ENCODE results near the gene POLR1B. TPM values are rescaled to one million over a fixed set of nuclear protein-coding genes. Genes with fewer than 3 reads are reported as not detected.

The POLR1B gene
- total and polyA plus RNA-seq, 2 experiments from 2014 or later, result 9.8 to 16.5 TPM

DNA sequence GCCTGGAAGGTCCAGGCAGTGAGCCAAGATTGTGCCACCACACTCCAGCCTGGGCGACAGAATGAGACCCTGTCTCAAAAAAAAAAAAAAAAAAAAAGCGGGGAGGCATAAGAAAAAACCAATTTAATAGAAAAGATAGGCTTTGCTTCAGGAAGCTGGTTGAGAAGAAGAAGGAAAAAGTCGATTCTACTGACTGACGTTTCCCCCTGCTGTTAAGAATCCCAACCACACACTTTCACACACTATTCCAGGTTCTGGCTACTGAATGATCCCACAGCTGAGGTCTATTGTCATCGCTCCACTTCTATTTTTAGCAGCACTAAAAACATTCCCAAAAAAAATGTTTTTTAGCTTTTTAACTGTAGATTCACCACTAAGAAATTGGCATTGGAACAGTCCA is 35.5 kb downstream of the POLR1B start:
- Histone ChIP-seq H3K4me3 (no peak overlapping the region), H3K4me2 (ENCODE audit: unreplicated experiment) (no peak overlapping the region), H3K36me3 (ENCODE audit: low read depth) (peaks cover 20% of the 10 kb centered on the region), H3K9ac (no peak overlapping the region), H3K79me2 (ENCODE audit: insufficient read depth) (peaks cover 4% of the 10 kb centered on the region; the same call in 1 of the 2 replicates), H3K27ac (no peak overlapping the region), H3K4me1 (ENCODE audit: insufficient read depth) (peaks cover 19% of the 10 kb centered on the region), H3F3A (ENCODE audit: insufficient read depth) (peaks cover 35% of the 10 kb centered on the region), H3K9me2 (ENCODE audit: insufficient read depth) (no peaks in the 10 kb centered on the region), H3K27me3 (replicated peaks; ENCODE audit: insufficient read depth) (no peaks in the 10 kb centered on the region), H3K9me3 (ENCODE audit: low read depth) (no peaks in the 10 kb centered on the region), H4K20me1 (ENCODE audit: insufficient read depth) (no peaks in the 10 kb centered on the region), H2AFZ (no peak overlapping the region)
- WGBS, 2 experiments (ENCODE audit: low coverage in 1 of 2, low lambda C conversion rate in 2 of 2, missing lambda C conversion rate in 2 of 2), result 67 to 72% methylated on average over 5 of the region's 5 CpGs
- in situ Hi-C loops (cut with MboI), result no loop called here
- peak; percentile 32 for DNase-seq
- TF ChIP-seq EZH2 (IDR thresholded peaks at IDR 0.05; ENCODE audit: insufficient read depth, poor library complexity, severe bottlenecking) (no peak), EZH2phosphoT487 (IDR thresholded peaks at IDR 0.05; ENCODE audit: insufficient read depth, low read depth) (no peak)

DNA sequence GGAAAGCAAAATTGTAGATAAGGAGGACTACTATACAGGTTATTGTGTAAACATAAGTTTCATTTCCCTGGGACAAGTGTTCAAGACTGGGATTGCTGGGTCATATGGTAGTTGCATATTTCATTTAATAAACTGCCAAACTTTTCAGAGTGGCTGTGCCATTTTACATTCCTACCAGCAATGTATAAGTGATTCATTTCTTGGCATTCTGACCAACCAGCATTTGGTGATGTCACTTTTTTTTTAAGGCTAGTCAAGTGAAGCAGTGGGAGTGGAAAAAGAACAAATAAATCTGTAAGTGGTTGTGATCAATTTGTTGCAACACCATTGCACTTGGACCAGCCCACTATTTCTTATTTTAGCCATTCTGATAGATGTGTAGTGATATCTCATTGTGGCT is 37.0 kb downstream of the POLR1B start:
- no peak overlapping the region for H3K9ac ChIP-seq
- H3K9me2 ChIP-seq (ENCODE audit: insufficient read depth), result no peaks in the 10 kb centered on the region
- H3K4me1 ChIP-seq (ENCODE audit: insufficient read depth), result peaks cover 29% of the 10 kb centered on the region
- H3K27me3 ChIP-seq (replicated peaks; ENCODE audit: insufficient read depth), result no peaks in the 10 kb centered on the region
- no peaks in the 10 kb centered on the region for H3K9me3 ChIP-seq (ENCODE audit: low read depth)
- peaks cover 7% of the 10 kb centered on the region for H3K79me2 ChIP-seq (ENCODE audit: insufficient read depth)
- H3K27ac ChIP-seq, result peak overlapping the region; percentile 31; the same call in 1 of the 2 replicates
- peaks cover 48% of the 10 kb centered on the region for H3F3A ChIP-seq (ENCODE audit: insufficient read depth)
- H3K36me3 ChIP-seq (ENCODE audit: low read depth), result peaks cover 16% of the 10 kb centered on the region
- no peak overlapping the region for H3K4me3 ChIP-seq
- H2AFZ ChIP-seq, result no peak overlapping the region
- DNase-seq, result peak; percentile 92
- TF ChIP-seq EZH2 (IDR thresholded peaks at IDR 0.05; ENCODE audit: insufficient read depth, poor library complexity, severe bottlenecking) (no peak), EZH2phosphoT487 (IDR thresholded peaks at IDR 0.05; ENCODE audit: insufficient read depth, low read depth) (no peak)
- in situ Hi-C loops (cut with MboI), result no loop called here
- H4K20me1 ChIP-seq (ENCODE audit: insufficient read depth), result no peaks in the 10 kb centered on the region
- H3K4me2 ChIP-seq (ENCODE audit: unreplicated experiment), result peak overlapping the region; percentile 1

DNA sequence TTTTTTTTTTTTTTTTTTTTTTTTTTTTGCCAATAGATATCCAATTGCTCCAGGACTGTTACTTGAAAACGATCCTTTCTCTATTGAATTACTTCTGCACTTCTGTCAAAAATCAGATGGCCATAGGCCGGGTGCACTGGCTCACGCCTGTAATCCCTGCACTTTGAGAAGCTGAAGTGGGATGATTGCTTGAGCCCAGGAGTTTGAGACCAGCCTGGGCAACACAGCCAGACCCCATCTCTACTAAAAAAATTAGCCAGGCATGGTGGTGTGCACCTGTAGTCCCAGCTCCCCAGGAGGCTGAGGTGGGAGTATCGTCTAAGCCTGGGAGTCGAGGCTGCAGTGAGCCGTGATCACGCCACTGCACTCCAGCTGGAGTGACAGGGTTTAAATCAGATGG is 37.8 kb downstream of the POLR1B start:
- Histone ChIP-seq H3K9me2 (ENCODE audit: insufficient read depth) (no peaks in the 10 kb centered on the region), H3K9ac (no peak overlapping the region), H2AFZ (no peak overlapping the region), H4K20me1 (ENCODE audit: insufficient read depth) (no peaks in the 10 kb centered on the region), H3K27me3 (replicated peaks; ENCODE audit: insufficient read depth) (no peaks in the 10 kb centered on the region), H3K4me1 (ENCODE audit: insufficient read depth) (peaks cover 32% of the 10 kb centered on the region), H3F3A (ENCODE audit: insufficient read depth) (peaks cover 48% of the 10 kb centered on the region), H3K27ac (no peak overlapping the region), H3K9me3 (ENCODE audit: low read depth) (no peaks in the 10 kb centered on the region), H3K4me2 (ENCODE audit: unreplicated experiment) (no peak overlapping the region), H3K36me3 (ENCODE audit: low read depth) (peaks cover 13% of the 10 kb centered on the region; the same call in 1 of the 2 replicates), H3K79me2 (ENCODE audit: insufficient read depth) (peaks cover 8% of the 10 kb centered on the region), H3K4me3 (no peak overlapping the region)
- WGBS, 2 experiments (ENCODE audit: low coverage in 1 of 2, low lambda C conversion rate in 2 of 2, missing lambda C conversion rate in 2 of 2), result 88 to 91% methylated on average over 7 of the region's 7 CpGs
- in situ Hi-C loops (cut with MboI), result no loop called here
- no peak for TF ChIP-seq EZH2phosphoT487 (IDR thresholded peaks at IDR 0.05; ENCODE audit: insufficient read depth, low read depth)
- TF ChIP-seq EZH2 (IDR thresholded peaks at IDR 0.05; ENCODE audit: insufficient read depth, poor library complexity, severe bottlenecking), result no peak
- DNase-seq, result no peak

DNA sequence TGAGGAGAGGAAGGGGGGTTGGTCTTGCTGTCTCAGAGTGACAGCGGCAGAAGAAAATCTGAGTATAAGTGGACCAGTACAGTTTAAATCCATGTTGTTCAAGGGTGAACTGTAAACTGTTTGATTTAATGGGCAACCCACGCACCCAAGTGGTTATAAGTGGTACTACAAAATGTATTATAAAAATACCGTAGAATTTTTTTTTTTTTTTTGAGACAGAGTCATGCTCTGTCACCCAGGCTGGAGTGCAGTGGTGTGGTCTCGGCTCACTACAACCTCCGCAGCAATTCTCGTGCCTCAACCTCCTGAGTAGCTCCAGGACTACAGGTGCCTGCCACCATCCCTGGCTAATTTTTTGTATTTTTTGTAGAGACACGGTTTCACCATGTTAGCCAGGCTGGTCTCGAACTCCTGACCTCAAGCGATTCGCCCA is 40.1 kb downstream of the POLR1B start:
- peak overlapping the region; percentile 92 for H3K9ac ChIP-seq
- no peaks in the 10 kb centered on the region for H3K36me3 ChIP-seq (ENCODE audit: low read depth)
- no peak overlapping the region for H3K4me3 ChIP-seq
- H3K27ac ChIP-seq, result peak overlapping the region; percentile 97
- peaks cover 23% of the 10 kb centered on the region for H3K79me2 ChIP-seq (ENCODE audit: insufficient read depth)
- H3K4me2 ChIP-seq (ENCODE audit: unreplicated experiment), result peak overlapping the region; percentile 99
- H3K9me2 ChIP-seq (ENCODE audit: insufficient read depth), result no peaks in the 10 kb centered on the region
- WGBS, 2 experiments (ENCODE audit: low coverage in 1 of 2, low lambda C conversion rate in 2 of 2, missing lambda C conversion rate in 2 of 2), result 28 to 30% methylated on average over 10 of the region's 10 CpGs
- H4K20me1 ChIP-seq (ENCODE audit: insufficient read depth), result no peaks in the 10 kb centered on the region
- peaks cover 37% of the 10 kb centered on the region for H3K4me1 ChIP-seq (ENCODE audit: insufficient read depth)
- in situ Hi-C loops (cut with MboI), result no loop called here
- no peaks in the 10 kb centered on the region for H3K9me3 ChIP-seq (ENCODE audit: low read depth)
- peak overlapping the region; percentile 30; the same call in 1 of the 2 replicates for H2AFZ ChIP-seq
- TF ChIP-seq EZH2 (IDR thresholded peaks at IDR 0.05; ENCODE audit: insufficient read depth, poor library complexity, severe bottlenecking) (no peak), EZH2phosphoT487 (IDR thresholded peaks at IDR 0.05; ENCODE audit: insufficient read depth, low read depth) (no peak)
- peak; percentile 76 for DNase-seq
- no peaks in the 10 kb centered on the region for H3K27me3 ChIP-seq (replicated peaks; ENCODE audit: insufficient read depth)
- peaks cover 48% of the 10 kb centered on the region for H3F3A ChIP-seq (ENCODE audit: insufficient read depth)

Measured in GM23248 (cell line).